Smooth muscle cell (in vitro differentiated cells): ENCODE results near the gene MRPL40. TPM values are rescaled to one million over a fixed set of nuclear protein-coding genes. Genes with fewer than 3 reads are reported as not detected.

Source experiments
- DNase-seq: peaks from one replicate; lab custom pipeline; 2025; ENCODE audit not compliant: unreplicated experiment; lab: John Stamatoyannopoulos, UW
- H2AFZ ChIP-seq: fragments of 200-600 bp; sonication (generic); 2 replicates; pipeline ENCODE4 v1.6.0; 2016; ENCODE audit warnings: antibody characterized with exemption, low read depth, mild to moderate bottlenecking
- H3F3A ChIP-seq: fragments of 200-600 bp; sonication (generic); 2 replicates; pipeline ENCODE4 v1.6.0; 2017; ENCODE audit warnings: antibody characterized with exemption, low read depth
- H3K27ac ChIP-seq: fragments of 200-600 bp; sonication (generic); 2 replicates; pipeline ENCODE4 v1.5.1; 2016; ENCODE audit warnings: low read depth, mild to moderate bottlenecking
- H3K27me3 ChIP-seq: fragments of 200-600 bp; sonication (generic); 2 replicates; pipeline ENCODE4 v1.6.1; 2016; ENCODE audit warnings: low read depth, mild to moderate bottlenecking
- H3K36me3 ChIP-seq: fragments of 200-600 bp; sonication (generic); 2 replicates; pipeline ENCODE4 v1.5.1; 2016; ENCODE audit warnings: low read depth
- H3K4me1 ChIP-seq: fragments of 200-600 bp; sonication (generic); 2 replicates; pipeline ENCODE4 v1.5.1; 2016; ENCODE audit warnings: low read depth
- H3K4me2 ChIP-seq: fragments of 200-600 bp; sonication (generic); 2 replicates; pipeline ENCODE4 v1.6.0; 2016; ENCODE audit warnings: mild to moderate bottlenecking
- H3K4me3 ChIP-seq: fragments of 200-600 bp; sonication (generic); 2 replicates; pipeline ENCODE4 v1.5.1; 2016; ENCODE audit warnings: mild to moderate bottlenecking
- H3K79me2 ChIP-seq: fragments of 200-600 bp; sonication (generic); 2 replicates; pipeline ENCODE4 v1.6.0; 2016; ENCODE audit warnings: low read depth, mild to moderate bottlenecking
- H3K9ac ChIP-seq: fragments of 200-600 bp; sonication (generic); 2 replicates; pipeline ENCODE4 v1.6.0; 2016; ENCODE audit warnings: low read depth
- H3K9me3 ChIP-seq: fragments of 200-600 bp; sonication (generic); replicated peaks from 2 replicates; pipeline ENCODE4 v1.5.1; 2016; ENCODE audit warnings: low read depth
- H4K20me1 ChIP-seq: fragments of 200-600 bp; sonication (generic); 2 replicates; pipeline ENCODE4 v1.6.0; 2016; ENCODE audit warnings: low read depth
- CTCF ChIP-seq: fragments of 200-600 bp; sonication (generic); IDR thresholded peaks from 2 replicates; pipeline ENCODE4 v1.5.1; 2017; ENCODE audit warnings: borderline replicate concordance, mild to moderate bottlenecking, antibody characterized with exemption; ENCODE audit not compliant: insufficient read depth, poor library complexity, severe bottlenecking
- WGBS: methylation state at CpG from one replicate; pipeline ENCODE4 v1.1.7; 2016; ENCODE audit warnings: low lambda C conversion rate; 5-methylcytosine and 5-hydroxymethylcytosine counted together
- polyA plus RNA-seq: library from polyadenylated mRNA; unstranded; fragments of >200 nt; fragmentation: Nextera tagmentation; extraction: Ambion mirVana; gene quantifications from 2 replicates; pipeline ENCODE4 v1.2.1, GENCODE V29; 2016
- total RNA-seq: library from RNA; depleted of rRNA; stranded (reverse); fragments of >200 nt; gene quantifications from 2 replicates; pipeline ENCODE4 v1.2.3, GENCODE V29; 2014

MRPL40 gene
- total and polyA plus RNA-seq, 2 experiments from 2014 or later = 30.4 to 54.8 TPM

DNA sequence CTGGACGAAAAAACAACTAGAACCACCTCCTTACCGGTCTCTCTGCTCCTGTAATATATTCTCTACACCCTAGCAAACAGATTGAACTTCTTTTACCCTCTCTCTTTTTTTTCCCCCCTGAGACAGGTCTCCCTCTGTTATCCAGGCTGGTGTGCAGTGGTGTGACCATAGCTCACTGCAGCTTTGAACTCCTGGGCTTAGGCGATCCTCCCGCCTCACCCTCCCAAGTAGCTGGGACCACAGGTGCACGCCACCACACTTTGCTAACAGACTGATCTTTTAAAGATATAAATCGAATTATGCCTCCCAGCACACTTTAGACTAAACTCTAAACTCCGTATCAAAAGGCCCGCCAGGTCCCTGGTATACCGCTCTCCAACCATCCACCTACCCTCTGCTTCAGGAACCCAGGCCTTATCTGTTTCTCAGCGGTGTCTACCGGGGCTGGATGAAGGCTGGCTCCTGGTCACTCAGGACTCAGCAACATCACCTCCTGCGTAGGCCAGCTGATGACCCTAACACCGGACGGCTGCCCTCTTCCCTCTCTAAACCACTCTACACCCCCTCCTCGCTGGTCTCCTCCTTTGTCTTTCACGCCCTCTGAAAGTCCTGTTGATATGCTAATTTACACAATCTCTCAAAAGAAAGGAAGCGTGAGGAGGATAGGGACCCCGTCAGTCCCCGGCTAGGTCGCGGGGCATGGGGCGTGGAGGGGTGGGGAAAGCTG lies 14.4 kb downstream of the MRPL40 start:
- peak overlapping the region; percentile 93 for H3K4me2 ChIP-seq
- peak overlapping the region; percentile 76 for H3K27ac ChIP-seq
- peak overlapping the region; percentile 85 for H3K9ac ChIP-seq
- peaks cover 10% of the 10 kb centered on the region for H3F3A ChIP-seq
- peak overlapping the region; percentile 91 for H2AFZ ChIP-seq
- no peak for DNase-seq
- no peaks in the 10 kb centered on the region for H3K9me3 ChIP-seq
- peaks cover 42% of the 10 kb centered on the region for H3K79me2 ChIP-seq
- H4K20me1 ChIP-seq = peaks cover 31% of the 10 kb centered on the region
- H3K4me3 ChIP-seq = peak overlapping the region; percentile 92
- TF ChIP-seq CTCF = no peak
- WGBS = 27% methylated on average over 22 of the region's 22 CpGs
- H3K36me3 ChIP-seq = peaks cover 9% of the 10 kb centered on the region
- no peaks in the 10 kb centered on the region for H3K27me3 ChIP-seq
- peaks cover 15% of the 10 kb centered on the region for H3K4me1 ChIP-seq

GRCh38 chr22:19447330-19448075 lies 15.2 kb downstream of the MRPL40 start, which contains the start of gene C22orf39:
Gene C22orf39 (minus strand): TSS chr22:19447711. CDS start chr22:19447688, 23 bp downstream.
- H3K4me3 ChIP-seq = peak within 1 kb of the TSS; percentile 92
- no peaks in the 10 kb centered on the region for H3K9me3 ChIP-seq
- H3K27ac ChIP-seq = peak within 1 kb of the TSS; percentile 76
- peak within 1 kb of the TSS; percentile 93 for H3K4me2 ChIP-seq
- peak within 1 kb of the TSS; percentile 85 for H3K9ac ChIP-seq
- peaks cover 15% of the 10 kb centered on the region for H3K4me1 ChIP-seq
- no peak for TF ChIP-seq CTCF
- under 1% methylated on average over 61 of the region's 92 CpGs for WGBS
- peaks cover 40% of the 10 kb centered on the region for H3K79me2 ChIP-seq
- peaks cover 25% of the 10 kb centered on the region for H4K20me1 ChIP-seq
- H3F3A ChIP-seq = peaks cover 10% of the 10 kb centered on the region
- peak within 1 kb of the TSS; percentile 91 for H2AFZ ChIP-seq
- H3K36me3 ChIP-seq = peaks cover 9% of the 10 kb centered on the region
- H3K27me3 ChIP-seq = no peaks in the 10 kb centered on the region
- peak; percentile 45 for DNase-seq

- peak overlapping the region; percentile 76 for H3K27ac ChIP-seq
- peak overlapping the region; percentile 85 for H3K9ac ChIP-seq
- H3F3A ChIP-seq = peaks cover 10% of the 10 kb centered on the region
- peak overlapping the region; percentile 91 for H2AFZ ChIP-seq
- peak overlapping the region; percentile 92 for H3K4me3 ChIP-seq
- H3K27me3 ChIP-seq = no peaks in the 10 kb centered on the region
- H4K20me1 ChIP-seq = peaks cover 19% of the 10 kb centered on the region
- peaks cover 15% of the 10 kb centered on the region for H3K4me1 ChIP-seq
- peak overlapping the region; percentile 93 for H3K4me2 ChIP-seq
- no peak for DNase-seq
- no peak for TF ChIP-seq CTCF
- 34% methylated on average over 14 of the region's 14 CpGs for WGBS
- no peaks in the 10 kb centered on the region for H3K9me3 ChIP-seq
- H3K79me2 ChIP-seq = peaks cover 34% of the 10 kb centered on the region
- peaks cover 9% of the 10 kb centered on the region for H3K36me3 ChIP-seq
These were observed 15.8 kb downstream of the MRPL40 start for GRCh38 chr22:19448076-19448607.
